ENCODE data around the gene ERC2.

GRCh38 chr3:56469141-56469540 is 874 bp upstream of the ERC2 start:
- TF ChIP-seq POLR2A (IDR thresholded peaks at IDR 0.05) (no peak), CTCF (IDR thresholded peaks at IDR 0.05) (no peak)

Data from ovary (tissue), 3 donors.